ENCODE measurements around the gene PNLIPRP3. TPM values are rescaled to one million over a fixed set of nuclear protein-coding genes. Genes with fewer than 3 reads are reported as not detected.

The PNLIPRP3 gene
- polyA plus RNA-seq, 1 experiment = not detected

DNA sequence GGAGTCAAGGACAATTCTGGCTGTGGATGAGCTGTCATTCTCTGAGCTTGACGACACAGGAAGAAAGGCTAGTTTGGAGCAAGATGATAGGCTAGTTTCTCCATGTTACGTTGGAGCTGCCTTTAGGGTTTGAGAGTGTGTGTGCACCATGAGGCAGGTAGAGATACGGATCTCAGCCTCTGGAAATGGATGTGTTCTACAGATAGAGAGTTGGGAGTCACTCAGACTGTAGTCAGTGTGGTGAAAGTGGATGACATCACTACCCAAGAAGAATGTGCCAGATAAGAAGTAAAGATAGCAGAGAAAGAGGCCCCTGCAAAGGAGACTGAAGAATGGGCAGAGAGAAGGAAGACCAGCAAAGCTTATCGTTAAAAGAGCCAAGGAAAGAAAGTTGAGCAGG is 42.4 kb downstream of the PNLIPRP3 start:
- H3K4me3 ChIP-seq (ENCODE audit: low read depth, low read length) = no peak overlapping the region
- no peaks in the 10 kb centered on the region for H3K36me3 ChIP-seq (ENCODE audit: control insufficient read depth, insufficient read depth, low read length)
- ChIA-PET POLR2A (no interaction called here), CTCF (interaction anchor here (0.6 to 1.4 kb wide), 4 partner anchors 16 to 664 kb away, joined by 3 to 7 read pairs (median 4); no protein-coding TSS in a partner anchor)
- DNase-seq (ENCODE audit: low read depth) = no peak
- H3K27me3 ChIP-seq (ENCODE audit: control insufficient read depth, insufficient read depth, low read length) = no peaks in the 10 kb centered on the region
- TF ChIP-seq, protein P1, sequence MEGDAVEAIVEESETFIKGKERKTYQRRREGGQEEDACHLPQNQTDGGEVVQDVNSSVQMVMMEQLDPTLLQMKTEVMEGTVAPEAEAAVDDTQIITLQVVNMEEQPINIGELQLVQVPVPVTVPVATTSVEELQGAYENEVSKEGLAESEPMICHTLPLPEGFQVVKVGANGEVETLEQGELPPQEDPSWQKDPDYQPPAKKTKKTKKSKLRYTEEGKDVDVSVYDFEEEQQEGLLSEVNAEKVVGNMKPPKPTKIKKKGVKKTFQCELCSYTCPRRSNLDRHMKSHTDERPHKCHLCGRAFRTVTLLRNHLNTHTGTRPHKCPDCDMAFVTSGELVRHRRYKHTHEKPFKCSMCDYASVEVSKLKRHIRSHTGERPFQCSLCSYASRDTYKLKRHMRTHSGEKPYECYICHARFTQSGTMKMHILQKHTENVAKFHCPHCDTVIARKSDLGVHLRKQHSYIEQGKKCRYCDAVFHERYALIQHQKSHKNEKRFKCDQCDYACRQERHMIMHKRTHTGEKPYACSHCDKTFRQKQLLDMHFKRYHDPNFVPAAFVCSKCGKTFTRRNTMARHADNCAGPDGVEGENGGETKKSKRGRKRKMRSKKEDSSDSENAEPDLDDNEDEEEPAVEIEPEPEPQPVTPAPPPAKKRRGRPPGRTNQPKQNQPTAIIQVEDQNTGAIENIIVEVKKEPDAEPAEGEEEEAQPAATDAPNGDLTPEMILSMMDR (IDR thresholded peaks at IDR 0.05; ENCODE audit: insufficient read depth, low read depth, low read length) = no peak

DNA sequence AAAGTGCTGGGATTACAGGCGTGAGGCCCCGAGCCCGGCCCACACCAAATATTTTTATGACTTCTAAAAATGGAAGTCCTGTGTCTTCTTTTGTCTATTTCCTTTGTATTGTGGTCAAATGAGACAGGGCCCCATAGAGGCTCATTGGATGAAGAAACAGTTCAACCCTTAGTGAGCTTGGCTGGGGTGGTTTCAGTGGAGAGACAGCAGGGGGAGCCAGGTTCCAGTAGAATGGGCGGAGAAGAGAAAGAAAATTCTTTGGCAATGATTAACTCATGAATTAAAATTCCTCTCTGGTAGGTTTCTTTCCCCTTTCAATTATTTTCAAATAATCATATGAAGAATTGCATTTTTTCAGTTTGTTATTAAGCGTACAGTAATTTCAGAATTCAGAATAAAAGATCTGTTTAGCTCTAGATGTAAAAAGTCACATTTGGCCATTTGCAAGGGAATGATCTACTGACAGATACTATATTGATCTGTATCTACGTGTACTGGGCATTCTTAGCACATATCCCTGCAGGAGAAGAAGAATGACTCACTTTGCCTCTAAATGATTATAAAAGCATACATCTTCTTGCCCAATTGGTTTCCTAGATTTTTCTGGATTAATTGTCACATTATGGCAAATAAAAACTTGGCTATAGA is 43.2 kb downstream of the PNLIPRP3 start:
- Histone ChIP-seq H3K4me3 (ENCODE audit: low read depth, low read length) (no peak overlapping the region), H3K27me3 (ENCODE audit: control insufficient read depth, insufficient read depth, low read length) (no peaks in the 10 kb centered on the region), H3K36me3 (ENCODE audit: control insufficient read depth, insufficient read depth, low read length) (no peaks in the 10 kb centered on the region)
- TF ChIP-seq, protein P1 (IDR thresholded peaks at IDR 0.05; ENCODE audit: insufficient read depth, low read depth, low read length) = no peak; the same call in 1 of the 2 replicates
- CTCF ChIA-PET = interaction anchor here (0.6 to 1.4 kb wide), 3 partner anchors 19 to 663 kb away, joined by 3 to 7 read pairs (median 4); no protein-coding TSS in a partner anchor
- POLR2A ChIA-PET = no interaction called here
- no peak for DNase-seq (ENCODE audit: low read depth)

GRCh38 chr10:116472891-116473290 is 45.2 kb downstream of the PNLIPRP3 start:
- POLR2A ChIA-PET = no interaction called here
- Histone ChIP-seq H3K36me3 (ENCODE audit: control insufficient read depth, insufficient read depth, low read length) (no peaks in the 10 kb centered on the region), H3K27me3 (ENCODE audit: control insufficient read depth, insufficient read depth, low read length) (no peaks in the 10 kb centered on the region), H3K4me3 (ENCODE audit: low read depth, low read length) (no peak overlapping the region)
- TF ChIP-seq, protein P1 (IDR thresholded peaks at IDR 0.05; ENCODE audit: insufficient read depth, low read depth, low read length) = no peak
- DNase-seq (ENCODE audit: low read depth) = no peak
- CTCF ChIA-PET = interaction anchor here (1.6 kb wide), 1 partner anchor 16 kb away, joined by 6 read pairs; no protein-coding TSS in a partner anchor

- ChIA-PET CTCF (interaction anchor here (0.6 kb wide), 1 partner anchor 32 kb away, joined by 3 read pairs; no protein-coding TSS in a partner anchor), POLR2A (no interaction called here)
- Histone ChIP-seq H3K36me3 (ENCODE audit: control insufficient read depth, insufficient read depth, low read length) (no peaks in the 10 kb centered on the region), H3K4me3 (ENCODE audit: low read depth, low read length) (no peak overlapping the region), H3K27me3 (ENCODE audit: control insufficient read depth, insufficient read depth, low read length) (no peaks in the 10 kb centered on the region)
- DNase-seq (ENCODE audit: low read depth) = no peak
- TF ChIP-seq, protein P1 (IDR thresholded peaks at IDR 0.05; ENCODE audit: insufficient read depth, low read depth, low read length) = no peak
Measured at GRCh38 chr10:116475866-116476265, 48.2 kb downstream of the PNLIPRP3 start.

DNA sequence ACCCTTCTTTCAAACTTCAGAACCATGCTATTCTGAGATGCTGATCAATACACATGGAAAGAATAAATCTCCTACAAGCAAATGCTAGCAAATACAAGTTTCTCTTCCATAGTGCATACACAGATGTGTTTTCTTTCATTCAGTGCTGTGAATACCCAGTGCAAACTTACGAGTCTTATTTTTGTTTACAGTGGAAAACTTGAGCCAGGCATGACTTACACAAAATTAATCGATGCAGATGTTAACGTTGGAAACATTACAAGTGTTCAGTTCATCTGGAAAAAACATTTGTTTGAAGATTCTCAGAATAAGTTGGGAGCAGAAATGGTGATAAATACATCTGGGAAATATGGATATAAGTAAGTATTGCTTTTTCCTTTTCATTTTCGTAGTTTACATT is 48.8 kb downstream of the PNLIPRP3 start:
- ChIA-PET POLR2A (no interaction called here), CTCF (no interaction called here)
- DNase-seq (ENCODE audit: low read depth) = no peak
- no peak overlapping the region for H3K4me3 ChIP-seq (ENCODE audit: low read depth, low read length)
- H3K36me3 ChIP-seq (ENCODE audit: control insufficient read depth, insufficient read depth, low read length) = no peaks in the 10 kb centered on the region
- H3K27me3 ChIP-seq (ENCODE audit: control insufficient read depth, insufficient read depth, low read length) = no peaks in the 10 kb centered on the region
- TF ChIP-seq, protein P1 (IDR thresholded peaks at IDR 0.05; ENCODE audit: insufficient read depth, low read depth, low read length) = no peak
